GM18909 (cell line): Measurements from ENCODE around the gene RAX2.
"Not testable (repeated sequence)": the region's sequence is repeated elsewhere in the genome, so short reads cannot be mapped to it uniquely, and the experiment has no call there.

Experiments
- ATAC-seq: cut with Tn5 transposase; IDR thresholded peaks from one replicate; pipeline ENCODE4 v1.9.1; 2021; ENCODE audit warnings: mild to moderate bottlenecking; ENCODE audit not compliant: unreplicated experiment, poor library complexity

The RAX2 gene

GRCh38 chr19:3762501-3763459, 9.2 kb downstream of the RAX2 start, which contains the start of gene MRPL54:
Gene MRPL54 (plus strand): TSS chr19:3762682. CDS start chr19:3762701, 19 bp downstream.
- peak; percentile 80 for ATAC-seq

- ATAC-seq, result no peak
These were observed 9.9 kb downstream of the RAX2 start for GRCh38 chr19:3762130-3762473.

GRCh38 chr19:3761382-3762129, 10.5 kb downstream of the RAX2 start, which contains the start of gene APBA3:
Gene APBA3 (minus strand): TSS chr19:3761692. CDS start chr19:3760264, 1,428 bp downstream.
- peak; percentile 61 for ATAC-seq

GRCh38 chr19:3760871-3761361, 11.1 kb downstream of the RAX2 start:
- ATAC-seq, result no peak

GRCh38 chr19:3759482-3760254, 12.4 kb downstream of the RAX2 start:
- no peak for ATAC-seq

- ATAC-seq, result not testable (repeated sequence)
These were observed 13.7 kb downstream of the RAX2 start for GRCh38 chr19:3758297-3758696.

- ATAC-seq, result not testable (repeated sequence)
These were observed 14.3 kb downstream of the RAX2 start for GRCh38 chr19:3757705-3758104.

- no peak for ATAC-seq
These were observed 18.2 kb downstream of the RAX2 start for GRCh38 chr19:3753631-3754410.

- ATAC-seq, result no peak
These were observed 19.5 kb downstream of the RAX2 start for GRCh38 chr19:3752492-3752891.

GRCh38 chr19:3751236-3751635, 20.8 kb downstream of the RAX2 start:
- no peak for ATAC-seq

- no peak for ATAC-seq
These were observed 21.8 kb downstream of the RAX2 start for GRCh38 chr19:3750211-3750610.

- no peak for ATAC-seq
These were observed 23.1 kb downstream of the RAX2 start for GRCh38 chr19:3748965-3749364.

- no peak for ATAC-seq
These were observed 25.5 kb downstream of the RAX2 start for GRCh38 chr19:3746371-3747056.

GRCh38 chr19:3745363-3746045, 26.5 kb downstream of the RAX2 start:
- ATAC-seq, result no peak

GRCh38 chr19:3743486-3743885, 28.5 kb downstream of the RAX2 start:
- no peak for ATAC-seq

GRCh38 chr19:3740431-3740830, 31.6 kb downstream of the RAX2 start:
- no peak for ATAC-seq

GRCh38 chr19:3738477-3739220, 33.4 kb downstream of the RAX2 start:
- no peak for ATAC-seq
